HG02840 (cell line): ENCODE data around the gene PLPPR1.

ENCODE experiments used
- ATAC-seq: cut with Tn5 transposase; IDR thresholded peaks from one replicate; pipeline ENCODE4 v1.9.1; 2021; ENCODE audit warnings: mild to moderate bottlenecking, moderate library complexity, moderate number of reproducible peaks; ENCODE audit not compliant: unreplicated experiment, low FRiP score

The PLPPR1 gene

GRCh38 chr9:101028346-101029314 is at the start of gene PLPPR1:
PLPPR1 (plus strand) TSS chr9:101028727.
- no peak for ATAC-seq

GRCh38 chr9:100989731-100990130 is 38.8 kb upstream of the PLPPR1 start:
- no peak for ATAC-seq

GRCh38 chr9:100990605-100991381 is 37.7 kb upstream of the PLPPR1 start:
- ATAC-seq: no peak

GRCh38 chr9:100992632-100993031 is 35.9 kb upstream of the PLPPR1 start:
- ATAC-seq: no peak

- no peak for ATAC-seq
These were observed 28.5 kb upstream of the PLPPR1 start for GRCh38 chr9:100999906-101000544.

- no peak for ATAC-seq
These were observed 23.3 kb upstream of the PLPPR1 start for GRCh38 chr9:101005246-101005645.

GRCh38 chr9:101014566-101014965 is 14.0 kb upstream of the PLPPR1 start:
- ATAC-seq: no peak

- no peak for ATAC-seq
These were observed 10.1 kb upstream of the PLPPR1 start for GRCh38 chr9:101018467-101018866.

GRCh38 chr9:101022704-101023103 is 5.8 kb upstream of the PLPPR1 start:
- no peak for ATAC-seq

GRCh38 chr9:101025940-101026339 is 2.6 kb upstream of the PLPPR1 start:
- ATAC-seq: no peak

- no peak for ATAC-seq
These were observed 1.7 kb upstream of the PLPPR1 start for GRCh38 chr9:101026824-101027223.

GRCh38 chr9:101027236-101027635 is 1.3 kb upstream of the PLPPR1 start:
- no peak for ATAC-seq

- no peak for ATAC-seq
These were observed 688 bp upstream of the PLPPR1 start for GRCh38 chr9:101027733-101028345.

- ATAC-seq: no peak
These were observed 973 bp downstream of the PLPPR1 start for GRCh38 chr9:101029315-101030085.

- no peak for ATAC-seq
These were observed 1.5 kb downstream of the PLPPR1 start for GRCh38 chr9:101030086-101030391.

GRCh38 chr9:101032426-101032825 is 3.9 kb downstream of the PLPPR1 start:
- ATAC-seq: no peak

GRCh38 chr9:101034222-101034621 is 5.7 kb downstream of the PLPPR1 start:
- no peak for ATAC-seq

- ATAC-seq: no peak
These were observed 6.6 kb downstream of the PLPPR1 start for GRCh38 chr9:101035098-101035497.

- ATAC-seq: no peak
These were observed 8.9 kb downstream of the PLPPR1 start for GRCh38 chr9:101037430-101037829.

- ATAC-seq: no peak
These were observed 10.0 kb downstream of the PLPPR1 start for GRCh38 chr9:101038488-101038887.
